ENCODE results near the gene LIN28B. TPM values are rescaled to one million over a fixed set of nuclear protein-coding genes. Genes with fewer than 3 reads are reported as not detected.

Gene LIN28B
- total RNA-seq, 4 donors from 2014 or later = not detected

- intact Hi-C loops (cut with DNase I; ENCODE audit: low total_unique reads) (no loop called here), in situ Hi-C loops (cut with MboI; ENCODE audit: low pct_ligation_motif_present in 1 of 4, low pct_unique_long_range_greater_than_20kb in 1 of 4, low sequenced_read_pairs in 3 of 4) (no loop called here)
- no peak for DNase-seq
- no peaks in the 10 kb centered on the region for H3K27me3 ChIP-seq
- TF ChIP-seq CTCF (IDR thresholded peaks at IDR 0.05) (no peak), POLR2AphosphoS5 (IDR thresholded peaks at IDR 0.05) (no peak), POLR2A (IDR thresholded peaks at IDR 0.05) (no peak), EP300 (IDR thresholded peaks at IDR 0.05; ENCODE audit: low read depth) (no peak)
- H3K9me3 ChIP-seq = no peaks in the 10 kb centered on the region
- no peaks in the 10 kb centered on the region for H3K36me3 ChIP-seq
- no peak overlapping the region for H3K4me3 ChIP-seq
- no peak overlapping the region for H3K27ac ChIP-seq
- no peaks in the 10 kb centered on the region for H3K4me1 ChIP-seq
Observed at GRCh38 chr6:105014954-105015353, 58.0 kb downstream of the LIN28B start.

- TF ChIP-seq POLR2AphosphoS5 (IDR thresholded peaks at IDR 0.05) (no peak), POLR2A (IDR thresholded peaks at IDR 0.05) (no peak), CTCF (IDR thresholded peaks at IDR 0.05) (no peak), EP300 (IDR thresholded peaks at IDR 0.05; ENCODE audit: low read depth) (no peak)
- H3K27me3 ChIP-seq = no peaks in the 10 kb centered on the region
- WGBS, 2 donors (ENCODE audit: low coverage in 1 of 2) = 45 to 76% methylated on average over 2 of the region's 2 CpGs
- no peaks in the 10 kb centered on the region for H3K36me3 ChIP-seq
- intact Hi-C loops (cut with DNase I; ENCODE audit: low total_unique reads) (no loop called here), in situ Hi-C loops (cut with MboI; ENCODE audit: low pct_ligation_motif_present in 1 of 4, low pct_unique_long_range_greater_than_20kb in 1 of 4, low sequenced_read_pairs in 3 of 4) (no loop called here)
- DNase-seq = no peak
- no peak overlapping the region for H3K27ac ChIP-seq
- no peak overlapping the region for H3K4me3 ChIP-seq
- H3K4me1 ChIP-seq = no peaks in the 10 kb centered on the region
- H3K9me3 ChIP-seq = no peaks in the 10 kb centered on the region
Observed at GRCh38 chr6:105015482-105015881, 58.6 kb downstream of the LIN28B start.

- Histone ChIP-seq H3K27ac (no peak overlapping the region), H3K27me3 (no peaks in the 10 kb centered on the region), H3K9me3 (no peaks in the 10 kb centered on the region), H3K4me3 (no peak overlapping the region), H3K36me3 (no peaks in the 10 kb centered on the region), H3K4me1 (no peaks in the 10 kb centered on the region)
- intact Hi-C loops (cut with DNase I; ENCODE audit: low total_unique reads) (no loop called here), in situ Hi-C loops (cut with MboI; ENCODE audit: low pct_ligation_motif_present in 1 of 4, low pct_unique_long_range_greater_than_20kb in 1 of 4, low sequenced_read_pairs in 3 of 4) (no loop called here)
- 67 to 80% methylated on average over 1 to 2 of the region's 2 CpGs for WGBS, 2 donors (ENCODE audit: low coverage in 1 of 2)
- DNase-seq = no peak
- TF ChIP-seq POLR2A (IDR thresholded peaks at IDR 0.05) (no peak), EP300 (IDR thresholded peaks at IDR 0.05; ENCODE audit: low read depth) (no peak), CTCF (IDR thresholded peaks at IDR 0.05) (no peak)
Observed at GRCh38 chr6:105019285-105019684, 62.4 kb downstream of the LIN28B start.

- Histone ChIP-seq H3K27me3 (no peaks in the 10 kb centered on the region), H3K4me1 (no peaks in the 10 kb centered on the region), H3K4me3 (no peak overlapping the region), H3K27ac (no peak overlapping the region), H3K9me3 (no peaks in the 10 kb centered on the region), H3K36me3 (no peaks in the 10 kb centered on the region)
- TF ChIP-seq EP300 (IDR thresholded peaks at IDR 0.05; ENCODE audit: low read depth) (no peak), POLR2AphosphoS5 (IDR thresholded peaks at IDR 0.05) (no peak), POLR2A (IDR thresholded peaks at IDR 0.05) (no peak), CTCF (IDR thresholded peaks at IDR 0.05) (no peak)
- no peak for DNase-seq
- intact Hi-C loops (cut with DNase I; ENCODE audit: low total_unique reads) (no loop called here), in situ Hi-C loops (cut with MboI; ENCODE audit: low pct_ligation_motif_present in 1 of 4, low pct_unique_long_range_greater_than_20kb in 1 of 4, low sequenced_read_pairs in 3 of 4) (no loop called here)
- WGBS, 2 donors (ENCODE audit: low coverage in 1 of 2) = 74 to 89% methylated on average over 3 of the region's 3 CpGs
Observed at GRCh38 chr6:105021399-105021798, 64.5 kb downstream of the LIN28B start.
